HEK293T (cell line): ENCODE measurements around the gene THOC7.

ENCODE experiments used
- ARNT ChIP-seq: fragments of 450-650 bp; IDR thresholded peaks from 2 replicates; pipeline ENCODE4 v1.6.1; 2017; ENCODE audit warnings: mild to moderate bottlenecking
- CTBP1 ChIP-seq: fragments of 450-650 bp; IDR thresholded peaks from 2 replicates; pipeline ENCODE4 v1.6.1; 2016; ENCODE audit warnings: borderline replicate concordance
- ELF4 ChIP-seq: fragments of 450-650 bp; IDR thresholded peaks from 2 replicates; pipeline ENCODE4 v1.6.1; 2017; ENCODE audit warnings: antibody characterized with exemption
- FOXA1 ChIP-seq: fragments of 450-650 bp; IDR thresholded peaks from 2 replicates; pipeline ENCODE4 v1.6.1; 2016; ENCODE audit warnings: mild to moderate bottlenecking
- FOXM1 ChIP-seq: fragments of 450-650 bp; IDR thresholded peaks from 2 replicates; pipeline ENCODE4 v1.6.1; 2017; ENCODE audit warnings: mild to moderate bottlenecking, borderline replicate concordance
- L3MBTL2 ChIP-seq: fragments of 450-650 bp; conservative IDR thresholded peaks from 2 replicates; pipeline ENCODE4 v1.6.1; 2016; ENCODE audit warnings: mild to moderate bottlenecking
- NFRKB ChIP-seq: fragments of 450-650 bp; IDR thresholded peaks from 2 replicates; pipeline ENCODE4 v1.6.1; 2016; ENCODE audit warnings: mild to moderate bottlenecking, moderate library complexity
- SP1 ChIP-seq: fragments of 450-650 bp; IDR thresholded peaks from 2 replicates; pipeline ENCODE4 v1.6.1; 2017
- SUZ12 ChIP-seq: fragments of 450-650 bp; IDR thresholded peaks from 2 replicates; pipeline ENCODE4 v1.6.1; 2016; ENCODE audit warnings: mild to moderate bottlenecking
- TARDBP ChIP-seq: fragments of 450-650 bp; IDR thresholded peaks from 2 replicates; pipeline ENCODE4 v1.6.1; 2016
- TF ChIP-seq, protein P1 (sequence below): fragments of 450-650 bp; IDR thresholded peaks from 2 replicates; pipeline ENCODE4 v1.6.1; 2016

GRCh38 chr3:63814237-63814636 is 49.4 kb downstream of the THOC7 start:
- TF ChIP-seq NFRKB (no peak), FOXM1 (no peak), TARDBP (no peak), CTBP1 (no peak), L3MBTL2 (no peak), SUZ12 (no peak), ARNT (no peak), ELF4 (no peak), FOXA1 (no peak), SP1 (no peak)
- TF ChIP-seq, protein P1, sequence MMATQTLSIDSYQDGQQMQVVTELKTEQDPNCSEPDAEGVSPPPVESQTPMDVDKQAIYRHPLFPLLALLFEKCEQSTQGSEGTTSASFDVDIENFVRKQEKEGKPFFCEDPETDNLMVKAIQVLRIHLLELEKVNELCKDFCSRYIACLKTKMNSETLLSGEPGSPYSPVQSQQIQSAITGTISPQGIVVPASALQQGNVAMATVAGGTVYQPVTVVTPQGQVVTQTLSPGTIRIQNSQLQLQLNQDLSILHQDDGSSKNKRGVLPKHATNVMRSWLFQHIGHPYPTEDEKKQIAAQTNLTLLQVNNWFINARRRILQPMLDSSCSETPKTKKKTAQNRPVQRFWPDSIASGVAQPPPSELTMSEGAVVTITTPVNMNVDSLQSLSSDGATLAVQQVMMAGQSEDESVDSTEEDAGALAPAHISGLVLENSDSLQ: no peak
